ENCODE results near the gene PTGIR.
"Not testable (repeated sequence)": the region's sequence is repeated elsewhere in the genome, so short reads cannot be mapped to it uniquely, and the experiment has no call there.

PTGIR gene

DNA sequence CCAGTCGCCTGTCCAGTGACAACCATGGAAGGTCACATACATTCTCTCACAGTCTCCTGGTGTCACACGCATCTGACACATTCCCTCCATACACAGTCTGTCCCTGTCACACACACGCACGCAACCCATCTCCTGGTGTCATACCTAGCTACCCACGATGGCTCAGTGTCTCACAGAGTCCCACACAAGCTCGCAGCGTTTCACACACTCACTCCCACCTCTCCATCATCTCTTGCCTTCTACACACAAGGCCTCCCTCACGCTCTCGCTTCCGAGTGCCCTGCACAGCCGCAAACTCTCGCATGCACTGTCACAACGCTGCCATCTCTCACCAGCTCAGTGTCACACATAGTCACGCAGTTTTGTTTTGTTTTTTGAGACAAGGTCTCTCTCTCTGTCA, 12.3 kb upstream of the PTGIR start:
- no peak for DNase-seq

DNA sequence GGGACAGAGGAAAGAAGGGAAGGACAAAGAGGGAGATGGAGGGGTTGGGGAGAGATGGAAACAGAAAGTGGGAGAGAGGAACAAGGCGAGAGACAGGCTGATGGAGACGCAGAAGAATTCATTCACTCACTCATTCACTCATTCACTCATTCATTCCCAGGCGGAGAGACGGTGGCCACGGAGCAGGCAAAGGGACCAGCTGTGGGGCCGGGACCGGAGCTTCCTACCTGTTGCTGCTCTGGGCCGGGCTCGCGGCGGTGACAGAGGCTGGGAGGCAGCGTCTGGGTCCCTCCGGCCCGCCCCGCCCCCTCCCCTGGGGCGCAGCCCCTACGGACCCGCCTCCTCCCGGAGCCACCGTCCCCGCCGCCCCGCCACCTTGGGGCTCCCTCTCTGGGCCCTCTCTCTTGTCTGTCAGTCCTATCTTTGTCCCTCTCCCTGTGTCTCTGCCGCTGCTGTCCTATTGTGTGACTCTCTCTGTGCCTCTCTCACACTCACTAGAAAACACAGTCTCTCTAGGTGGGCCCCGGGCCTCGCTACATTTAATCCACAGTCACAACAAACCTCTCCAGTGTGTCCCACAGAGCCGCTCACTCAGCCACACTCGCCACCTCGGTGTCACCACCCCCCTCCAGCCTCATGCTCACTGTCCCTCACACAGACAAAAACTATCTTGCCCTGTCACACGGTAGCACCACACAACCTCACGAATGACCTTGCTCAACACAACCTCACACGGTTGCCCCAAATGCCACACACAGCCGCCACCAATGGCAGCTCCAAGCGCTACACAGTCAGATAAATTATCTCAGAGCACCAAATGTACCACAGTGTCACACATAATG, 11.3 kb upstream of the PTGIR start, which contains the start of gene GNG8:
TSS of gene GNG8 (minus strand) at position 283 of the 842 bp plus-strand sequence. CDS start 1,520 bp downstream, outside the sequence.
- DNase-seq, result no peak

DNA sequence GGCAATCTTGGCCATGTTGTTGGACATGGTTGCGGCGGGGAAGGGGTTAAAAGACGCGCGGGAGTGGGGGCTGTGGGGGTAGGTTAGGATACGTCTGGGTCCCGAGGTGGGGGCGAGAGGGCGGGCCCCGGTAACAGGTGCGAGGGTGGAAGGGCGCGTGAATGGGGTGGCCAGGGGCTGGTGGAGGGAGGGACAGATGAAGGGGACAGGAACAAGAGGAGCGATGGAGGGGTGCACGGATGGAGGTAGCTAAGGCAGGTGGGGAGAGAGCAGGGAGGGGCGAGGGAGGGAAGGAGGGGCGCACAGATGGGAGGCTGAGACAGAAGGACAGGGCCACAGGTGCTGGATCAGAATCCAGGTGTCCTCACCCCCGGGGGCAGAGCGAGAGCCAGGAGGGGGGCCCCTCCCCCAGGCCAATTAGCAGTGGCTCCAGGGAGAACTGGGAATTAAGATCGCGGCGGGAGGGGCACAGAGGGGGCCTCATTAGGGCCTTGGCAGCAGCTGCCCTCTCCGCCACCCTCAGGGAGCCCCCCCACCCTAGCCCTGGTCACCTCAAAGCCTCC, 9.8 kb upstream of the PTGIR start:
- no peak for DNase-seq

DNA sequence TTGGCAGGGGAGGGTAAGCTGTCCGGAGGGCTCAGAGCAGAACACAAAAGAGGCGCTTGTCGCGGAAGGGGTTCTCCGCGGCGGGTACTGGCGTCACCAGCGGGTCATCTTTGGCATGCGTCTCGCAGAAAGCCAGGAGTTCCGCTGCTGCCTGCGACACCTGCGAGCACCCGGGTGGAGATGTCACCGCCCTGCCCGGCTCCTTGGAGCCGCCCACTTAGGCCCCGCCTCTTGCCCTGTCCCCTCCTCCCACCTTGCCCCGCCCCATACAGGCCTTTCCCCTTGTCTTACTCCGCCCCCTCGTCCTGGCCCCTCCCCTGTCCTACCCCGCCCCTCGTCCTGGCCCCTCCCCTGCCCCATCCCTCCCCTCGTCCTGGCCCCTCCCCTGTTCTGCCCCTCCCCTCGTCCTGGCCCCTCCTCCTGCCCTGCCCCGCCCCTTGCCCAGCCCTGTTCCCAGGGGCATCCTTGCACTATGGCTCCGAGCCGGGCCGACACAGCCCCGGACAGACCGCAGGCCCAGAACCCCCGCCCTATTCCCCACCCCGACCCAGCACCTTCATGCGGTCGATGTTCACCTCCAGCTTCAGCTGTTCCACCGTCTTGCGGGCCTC, 9.3 kb upstream of the PTGIR start:
- DNase-seq, result peak; percentile 78

DNA sequence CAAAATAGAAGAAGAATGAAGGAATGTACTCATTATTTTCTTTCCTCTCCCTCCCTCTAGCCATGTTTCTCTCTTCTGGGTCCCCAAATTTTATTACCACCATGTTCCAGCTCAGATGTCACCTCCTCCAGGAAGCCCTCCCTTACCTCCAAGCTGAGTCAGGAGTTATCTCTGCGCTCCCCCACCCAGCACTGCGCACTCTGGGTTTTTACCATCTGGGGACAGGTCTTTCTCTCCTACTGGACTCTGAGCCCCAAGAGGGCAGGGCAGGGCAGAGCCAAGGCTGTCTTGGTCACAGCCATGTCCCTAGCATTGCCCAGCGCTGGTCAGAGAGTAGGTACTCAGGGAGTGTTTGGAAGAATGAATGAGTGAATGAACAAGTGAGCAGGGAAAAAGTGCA, 8.2 kb upstream of the PTGIR start:
- DNase-seq, result no peak

- DNase-seq, result no peak
Observed at GRCh38 chr19:46631481-46631880, 6.6 kb upstream of the PTGIR start.

- DNase-seq, result no peak
Observed at GRCh38 chr19:46630586-46631205, 5.8 kb upstream of the PTGIR start.

DNA sequence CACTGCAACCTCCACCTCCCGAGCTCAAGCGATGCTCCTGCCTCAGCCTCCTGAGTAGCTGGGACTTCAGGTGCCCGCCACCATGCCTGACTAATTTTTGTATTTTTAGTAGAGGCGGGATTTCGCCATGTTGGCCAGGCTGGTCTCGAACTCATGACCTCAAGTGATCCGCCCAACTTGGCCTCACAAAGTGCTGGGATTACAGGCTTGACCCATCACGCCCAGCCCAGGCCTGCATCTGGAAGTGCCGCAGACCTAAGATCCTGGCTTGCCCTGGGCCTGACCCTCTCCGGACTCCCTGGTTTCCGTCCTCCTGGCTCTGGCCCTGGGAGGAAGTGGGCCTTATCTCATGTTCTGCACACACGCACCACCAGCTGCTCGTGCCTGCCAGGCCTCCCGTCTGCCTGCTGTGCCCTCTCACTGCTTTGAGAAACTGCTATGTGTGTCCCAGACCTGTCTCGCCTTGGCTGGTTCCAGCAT, 4.7 kb upstream of the PTGIR start:
- DNase-seq, result no peak

- not testable (repeated sequence) for DNase-seq
Observed at GRCh38 chr19:46628970-46629369, 4.1 kb upstream of the PTGIR start.

- DNase-seq, result no peak
Observed at GRCh38 chr19:46626446-46626845, 1.6 kb upstream of the PTGIR start.

GRCh38 chr19:46625731-46626130, 842 bp upstream of the PTGIR start:
- DNase-seq, result no peak

GRCh38 chr19:46623915-46624502, 880 bp downstream of the PTGIR start:
- DNase-seq, result no peak

GRCh38 chr19:46622118-46622446, 2.8 kb downstream of the PTGIR start:
- no peak for DNase-seq

DNA sequence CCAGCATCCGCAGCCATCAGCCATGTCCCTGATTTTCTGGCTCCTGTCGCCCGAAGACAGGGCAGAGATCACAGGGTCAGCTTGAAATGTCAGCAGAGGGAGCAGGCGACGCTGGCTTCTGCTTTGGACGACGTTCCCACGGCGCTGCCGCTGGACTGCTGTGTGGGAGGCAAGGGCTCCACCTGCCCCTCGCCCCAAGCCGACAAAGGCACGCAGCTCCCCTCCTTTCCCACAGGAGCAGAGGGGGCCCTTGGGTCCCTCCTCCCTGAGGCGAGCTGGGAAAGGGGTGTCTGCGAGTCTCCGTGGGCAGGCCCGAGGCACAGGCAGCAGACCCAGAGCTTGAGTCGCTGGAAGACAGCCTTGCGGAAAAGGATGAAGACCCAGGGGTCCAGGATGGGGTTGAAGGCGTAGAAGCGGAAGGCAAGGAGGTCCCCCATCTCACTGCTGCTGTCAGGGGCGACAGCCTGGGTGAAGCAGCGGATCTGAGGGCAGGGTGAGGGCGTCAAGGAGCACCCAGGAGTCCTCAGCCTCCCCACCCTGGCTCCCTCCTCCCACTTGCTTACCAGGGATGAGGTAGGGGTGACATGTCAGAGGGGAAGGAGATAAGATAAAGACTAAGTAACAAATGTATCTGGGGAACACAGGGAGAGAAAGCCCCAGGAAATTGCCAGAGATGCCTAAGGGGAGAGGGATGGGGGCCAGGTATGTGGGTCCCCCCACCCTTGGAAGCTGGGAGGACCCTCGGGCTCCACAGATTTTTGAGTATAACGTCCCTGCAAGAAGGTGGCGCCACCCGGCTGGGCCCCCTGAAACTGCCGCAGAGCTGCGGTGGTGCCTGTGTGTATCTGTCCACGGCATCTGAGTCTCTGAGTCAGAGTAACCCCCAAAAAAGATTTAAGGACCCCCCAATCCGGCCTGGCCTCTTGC, 3.4 kb downstream of the PTGIR start:
- DNase-seq, result no peak

DNA sequence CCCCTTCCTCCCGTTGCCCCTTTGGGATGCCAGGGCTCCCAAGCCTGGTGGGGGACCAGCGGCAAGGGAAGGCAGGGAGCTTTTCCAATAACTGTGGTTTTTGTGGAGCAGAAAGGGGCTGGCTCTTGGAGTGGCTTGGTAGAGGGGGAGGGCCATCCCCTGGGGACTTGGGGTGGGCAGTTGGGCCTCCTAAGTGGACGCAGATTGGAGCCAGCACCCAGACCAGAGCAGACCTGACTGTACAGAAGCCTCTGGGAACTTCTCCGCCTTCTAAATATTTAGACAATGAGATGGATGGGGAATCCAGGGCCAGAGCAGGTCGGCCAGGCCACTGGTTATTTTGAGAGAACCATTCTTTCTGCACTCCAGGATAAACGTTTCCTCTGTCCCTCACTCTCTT, 4.2 kb downstream of the PTGIR start:
- DNase-seq, result no peak

DNA sequence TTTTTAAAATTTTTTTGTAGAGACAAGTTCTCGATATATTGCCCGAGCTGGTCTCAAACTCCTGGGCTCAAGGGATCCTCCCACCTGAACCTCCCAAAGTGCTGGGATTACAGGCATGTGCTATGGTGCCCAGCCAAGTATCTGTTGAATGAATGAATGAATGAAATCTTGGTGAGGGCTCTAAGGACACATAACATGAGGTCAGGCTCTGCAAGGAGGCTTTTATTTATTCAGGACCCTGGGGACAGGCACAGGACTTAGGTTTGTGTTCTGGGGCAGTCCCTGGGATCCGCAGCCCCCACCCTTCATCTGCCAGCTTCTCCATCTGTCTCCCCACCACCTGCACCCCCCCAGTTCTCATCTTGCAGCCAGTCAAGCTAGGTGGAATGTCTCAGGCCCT, 4.6 kb downstream of the PTGIR start:
- DNase-seq, result no peak

GRCh38 chr19:46618670-46619231, 6.1 kb downstream of the PTGIR start:
- no peak for DNase-seq

DNA sequence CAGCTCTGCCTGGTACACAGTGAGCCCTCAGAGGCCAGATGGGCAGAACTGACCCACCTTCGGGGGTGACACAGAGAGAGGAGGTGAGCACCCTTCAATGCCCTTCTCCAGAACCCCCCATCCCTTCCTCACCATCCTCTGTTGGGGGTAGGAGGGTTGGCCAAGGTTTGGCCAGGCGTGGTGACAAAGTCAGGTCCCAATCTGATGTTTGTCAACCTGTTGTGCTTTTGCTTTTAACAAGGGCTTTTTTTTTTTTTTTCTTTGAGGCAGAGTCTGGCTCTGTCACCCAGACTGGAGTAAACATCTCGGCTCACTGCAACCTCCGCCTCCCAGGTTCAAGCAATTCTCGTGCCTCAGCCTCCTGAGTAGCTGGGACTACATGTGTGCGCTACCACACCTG, 7.3 kb downstream of the PTGIR start:
- no peak for DNase-seq

DNA sequence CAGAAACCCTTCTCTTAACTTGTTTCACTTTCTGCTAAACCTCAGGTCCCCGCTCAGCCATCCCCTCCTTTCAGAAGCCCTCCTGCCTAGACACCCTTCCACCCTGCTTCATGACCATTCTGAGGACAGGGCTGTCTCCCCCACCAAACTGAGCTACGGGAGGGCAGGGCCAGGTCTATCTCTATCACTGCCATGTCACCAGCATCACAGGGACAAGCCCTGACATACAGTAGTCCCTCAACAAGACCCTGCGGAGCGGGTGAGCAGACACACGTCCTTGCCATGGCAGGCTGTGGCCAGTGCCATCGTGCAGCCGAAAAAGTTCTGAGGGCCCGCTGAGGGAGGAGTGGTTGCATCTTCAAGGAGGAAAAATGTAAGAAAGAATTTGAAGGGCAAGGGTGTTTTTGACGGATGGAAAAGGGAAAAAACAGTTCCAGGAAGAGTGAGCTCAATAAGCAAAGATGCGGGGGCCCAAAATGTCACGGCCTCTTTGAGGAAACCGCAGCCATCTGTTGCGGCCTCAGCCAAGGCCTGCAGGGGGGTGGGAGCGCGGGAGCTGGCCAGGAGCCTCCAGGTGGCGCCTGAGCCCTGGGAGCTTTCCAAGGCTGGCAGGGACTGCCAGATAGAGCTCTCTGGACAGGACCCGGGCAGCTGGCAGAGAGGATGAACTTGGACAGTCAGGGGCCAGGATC, 8.1 kb downstream of the PTGIR start:
- DNase-seq, result no peak

- DNase-seq, result no peak
Observed at GRCh38 chr19:46615966-46616365, 8.9 kb downstream of the PTGIR start.

- DNase-seq, result peak; percentile 17
Observed at GRCh38 chr19:46614114-46614722, 10.7 kb downstream of the PTGIR start.

Measured in NCI-H187 treated with DMSO at 0.1 percent for 48 hours (cell line).